B cell (primary cell): ENCODE data around the gene NEGR1. TPM values are rescaled to one million over a fixed set of nuclear protein-coding genes. Genes with fewer than 3 reads are reported as not detected.

Experiments
- ATAC-seq: fragments of 200-7000 bp; cut with Tn5 transposase; one replicate; pipeline ENCODE4 v1.10.0; 2021; ENCODE audit warnings: low read depth, mild to moderate bottlenecking, moderate number of reproducible peaks, moderate library complexity
- CTCF ChIA-PET: fragments of 350-600 bp; sonication (Branson Sonifier 250); formaldehyde crosslinking; loops from one replicate; lab custom pipeline; 2021; ENCODE audit warnings: antibody characterized with exemption, inconsistent platforms; lab: Charles Lee
- POLR2A ChIA-PET: fragments of 350-600 bp; sonication (Branson Sonifier 250); formaldehyde crosslinking; loops from one replicate; lab custom pipeline; 2021; ENCODE audit warnings: antibody characterized with exemption; lab: Charles Lee
- DNase-seq: peaks from one replicate; pipeline ENCODE4 v3.0.0; 2013
- H2AFZ ChIP-seq: 2 replicates; pipeline ENCODE4 v1.6.1; 2012; ENCODE audit warnings: mild to moderate bottlenecking, low read depth, low read length; ENCODE audit not compliant: insufficient read depth, poor library complexity, severe bottlenecking
- H3K27ac ChIP-seq, 2 donors: 1 replicate in 1 of 2; 2 replicates in 1 of 2; pipeline ENCODE4 v1.5.1; 2012 to 2013; ENCODE audit warnings: low read length in 2 of 2, mild to moderate bottlenecking in 2 of 2, moderate library complexity in 1 of 2
- H3K27me3 ChIP-seq, 4 experiments: fragments of 200-600 bp in 1 of 4; sonication (generic) in 1 of 4; replicated peaks in 1 of 4; 1 replicate in 2 of 4; 2 replicates in 2 of 4; pipeline versions ENCODE4 v1.6.1 to v1.7.0; 2013 to 2016; ENCODE audit warnings: low read length in 3 of 4, mild to moderate bottlenecking in 2 of 4, mixed read lengths in 1 of 4, moderate library complexity in 1 of 4; ENCODE audit not compliant: insufficient read depth in 4 of 4, control insufficient read depth in 3 of 4; ENCODE audit errors: control extremely low read depth in 1 of 4
- H3K36me3 ChIP-seq, 2 experiments: replicated peaks in 1 of 2; 1 replicate in 1 of 2; 2 replicates in 1 of 2; pipeline versions ENCODE4 v1.6.1 to v1.7.1; 2013; ENCODE audit warnings: low read length in 1 of 2; ENCODE audit not compliant: insufficient read depth in 2 of 2, control insufficient read depth in 1 of 2; ENCODE audit errors: control extremely low read depth in 1 of 2, extremely low read depth in 1 of 2
- H3K4me1 ChIP-seq, 2 donors: fragments of 200-600 bp in 1 of 2; sonication (generic) in 1 of 2; 1 replicate in 1 of 2; 2 replicates in 1 of 2; pipeline versions ENCODE4 v1.5.1 to v1.6.1; 2013 to 2017; ENCODE audit warnings: low read length in 2 of 2; ENCODE audit not compliant: control insufficient read depth in 2 of 2, insufficient read depth in 2 of 2
- H3K4me2 ChIP-seq: replicated peaks from 2 replicates; pipeline ENCODE3; 2012; ENCODE audit warnings: mild to moderate bottlenecking, low read depth, low read length; ENCODE audit not compliant: poor library complexity, severe bottlenecking
- H3K4me3 ChIP-seq, 5 experiments: fragments of 200-600 bp in 1 of 5; sonication (generic) in 1 of 5; 1 replicate in 3 of 5; 2 replicates in 2 of 5; pipeline versions ENCODE4 v1.5.1 to v1.7.0; 2011 to 2016; ENCODE audit warnings: low read length in 4 of 5, mild to moderate bottlenecking in 4 of 5, low read depth in 2 of 5, control low read depth in 1 of 5, moderate library complexity in 1 of 5; ENCODE audit not compliant: insufficient read depth in 1 of 5; ENCODE audit errors: control extremely low read depth in 1 of 5, extremely low read depth in 1 of 5
- H3K79me2 ChIP-seq: fragments of 200-600 bp; sonication (generic); one replicate; pipeline ENCODE4 v1.6.0; 2016; ENCODE audit warnings: low read length; ENCODE audit not compliant: control insufficient read depth, insufficient read depth
- H3K9ac ChIP-seq: fragments of 200-600 bp; sonication (generic); 2 replicates; pipeline ENCODE4 v1.6.1; 2017; ENCODE audit warnings: mild to moderate bottlenecking, low read length, moderate library complexity
- H3K9me3 ChIP-seq, 3 donors: one replicate each; pipeline versions ENCODE4 v1.6.1 to v1.7.1; 2013; ENCODE audit warnings: low read length in 2 of 3; ENCODE audit not compliant: control insufficient read depth in 2 of 3, insufficient read depth in 1 of 3; ENCODE audit errors: control extremely low read depth in 1 of 3
- H4K20me1 ChIP-seq: 2 replicates; pipeline ENCODE4 v1.6.0; 2012; ENCODE audit warnings: mild to moderate bottlenecking, low read length; ENCODE audit not compliant: insufficient read depth, control insufficient read depth, poor library complexity, severe bottlenecking
- H3K27ac Mint-ChIP-seq: one replicate; pipeline ENCODE4 v1.8.0; 2021; ENCODE audit warnings: mixed read lengths
- H3K27me3 Mint-ChIP-seq: one replicate; pipeline ENCODE4 v1.8.0; 2021; ENCODE audit warnings: mixed read lengths
- H3K4me1 Mint-ChIP-seq: one replicate; pipeline ENCODE4 v1.8.0; 2021; ENCODE audit warnings: mixed read lengths
- H3K4me3 Mint-ChIP-seq: one replicate; pipeline ENCODE4 v1.8.0; 2021; ENCODE audit warnings: mixed read lengths
- H3K9me3 Mint-ChIP-seq: one replicate; pipeline ENCODE4 v1.8.0; 2022; ENCODE audit warnings: mixed read lengths; ENCODE audit not compliant: insufficient read depth
- EZH2 ChIP-seq: IDR thresholded peaks from 2 replicates; pipeline ENCODE4 v1.6.1; 2012; ENCODE audit warnings: borderline replicate concordance, low read depth, mild to moderate bottlenecking, moderate library complexity, low read length; ENCODE audit not compliant: insufficient read depth, poor library complexity, severe bottlenecking
- WGBS: methylation state at CpG from one replicate; pipeline ENCODE4 v1.1.5; 2013; ENCODE audit warnings: missing lambda C conversion rate; ENCODE audit not compliant: insufficient coverage; 5-methylcytosine and 5-hydroxymethylcytosine counted together
- intact Hi-C: fragments of 100-400 bp; cut with micrococcal nuclease; formaldehyde crosslinking; loops from one replicate; pipeline ENCODE4 v1.10.0; 2022
- polyA plus RNA-seq: library from polyadenylated mRNA; depleted of rRNA; stranded (reverse); fragments of >200 nt; gene quantifications from 2 replicates; pipeline ENCODE4 v1.2.3, GENCODE V29; 2012
- total RNA-seq, 2 donors: library from RNA; stranded (reverse); fragments of 120-200 nt in 1 of 2; gene quantifications; 1 replicate in 1 of 2; 2 replicates in 1 of 2; pipeline versions ENCODE4 v1.2.3 to v1.2.4, GENCODE V29; 2013 to 2022
- TF ChIP-seq, protein P1 (sequence below): fragments of 200-600 bp; IDR thresholded peaks from one replicate; pipeline ENCODE4 v1.8.0; 2022; ENCODE audit warnings: antibody characterized with exemption, mild to moderate bottlenecking

Gene NEGR1
- total and polyA plus RNA-seq, 2 donors (not counting 1 experiment from before 2014, with no cell fraction given), result 0.01 TPM; not detected in 1

GRCh38 chr1:71949681-71950080, 332.7 kb downstream of the NEGR1 start:
- H3K4me3 ChIP-seq, result no peak overlapping the region
- Mint-ChIP-seq H3K27ac (no peak overlapping the region), H3K9me3 (no peaks in the 10 kb centered on the region), H3K4me1 (no peaks in the 10 kb centered on the region), H3K4me3 (no peak overlapping the region), H3K27me3 (no peaks in the 10 kb centered on the region)
- no peaks in the 10 kb centered on the region for H3K27me3 ChIP-seq
- CTCF ChIA-PET, result no interaction called here
- H2AFZ ChIP-seq, result no peak overlapping the region
- no peaks in the 10 kb centered on the region for H3K36me3 ChIP-seq
- no peak overlapping the region for H3K4me2 ChIP-seq
- no peak overlapping the region for H3K27ac ChIP-seq
- H3K4me1 ChIP-seq, result no peaks in the 10 kb centered on the region
- no peak for DNase-seq
- H3K79me2 ChIP-seq, result no peaks in the 10 kb centered on the region
- H3K9ac ChIP-seq, result no peak overlapping the region
- POLR2A ChIA-PET, result no interaction called here
- ATAC-seq, result no peak
- no peaks in the 10 kb centered on the region for H4K20me1 ChIP-seq
- H3K9me3 ChIP-seq, result no peaks in the 10 kb centered on the region
- no peak for TF ChIP-seq EZH2
- TF ChIP-seq, protein P1, sequence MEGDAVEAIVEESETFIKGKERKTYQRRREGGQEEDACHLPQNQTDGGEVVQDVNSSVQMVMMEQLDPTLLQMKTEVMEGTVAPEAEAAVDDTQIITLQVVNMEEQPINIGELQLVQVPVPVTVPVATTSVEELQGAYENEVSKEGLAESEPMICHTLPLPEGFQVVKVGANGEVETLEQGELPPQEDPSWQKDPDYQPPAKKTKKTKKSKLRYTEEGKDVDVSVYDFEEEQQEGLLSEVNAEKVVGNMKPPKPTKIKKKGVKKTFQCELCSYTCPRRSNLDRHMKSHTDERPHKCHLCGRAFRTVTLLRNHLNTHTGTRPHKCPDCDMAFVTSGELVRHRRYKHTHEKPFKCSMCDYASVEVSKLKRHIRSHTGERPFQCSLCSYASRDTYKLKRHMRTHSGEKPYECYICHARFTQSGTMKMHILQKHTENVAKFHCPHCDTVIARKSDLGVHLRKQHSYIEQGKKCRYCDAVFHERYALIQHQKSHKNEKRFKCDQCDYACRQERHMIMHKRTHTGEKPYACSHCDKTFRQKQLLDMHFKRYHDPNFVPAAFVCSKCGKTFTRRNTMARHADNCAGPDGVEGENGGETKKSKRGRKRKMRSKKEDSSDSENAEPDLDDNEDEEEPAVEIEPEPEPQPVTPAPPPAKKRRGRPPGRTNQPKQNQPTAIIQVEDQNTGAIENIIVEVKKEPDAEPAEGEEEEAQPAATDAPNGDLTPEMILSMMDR, result no peak
- intact Hi-C loops, result no loop called here
- WGBS, result no CpG with 5 or more reads among the region's 2 CpGs

GRCh38 chr1:71948561-71948960, 333.8 kb downstream of the NEGR1 start:
- Histone ChIP-seq H3K9me3 (no peaks in the 10 kb centered on the region), H3K4me1 (no peaks in the 10 kb centered on the region), H3K27ac (no peak overlapping the region), H3K27me3 (no peaks in the 10 kb centered on the region), H2AFZ (no peak overlapping the region), H3K4me3 (no peak overlapping the region), H3K4me2 (no peak overlapping the region), H3K36me3 (no peaks in the 10 kb centered on the region), H3K9ac (no peak overlapping the region), H3K79me2 (no peaks in the 10 kb centered on the region), H4K20me1 (no peaks in the 10 kb centered on the region)
- WGBS, result 100% methylated on average over 2 of the region's 5 CpGs
- no peaks in the 10 kb centered on the region for H3K4me1 Mint-ChIP-seq
- intact Hi-C loops, result no loop called here
- DNase-seq (no peak), ATAC-seq (no peak)
- H3K9me3 Mint-ChIP-seq, result no peaks in the 10 kb centered on the region
- H3K27me3 Mint-ChIP-seq, result no peaks in the 10 kb centered on the region
- no peak overlapping the region for H3K27ac Mint-ChIP-seq
- no peak for TF ChIP-seq EZH2
- TF ChIP-seq, protein P1, result no peak
- POLR2A ChIA-PET, result no interaction called here
- no peak overlapping the region for H3K4me3 Mint-ChIP-seq
- CTCF ChIA-PET, result no interaction called here
